ENCODE results near the gene MID1.

Gene MID1

GRCh38 chrX:10485326-10485725, 135.1 kb downstream of the MID1 start:
- DNase-seq (no peak), ATAC-seq (no peak)

DNA sequence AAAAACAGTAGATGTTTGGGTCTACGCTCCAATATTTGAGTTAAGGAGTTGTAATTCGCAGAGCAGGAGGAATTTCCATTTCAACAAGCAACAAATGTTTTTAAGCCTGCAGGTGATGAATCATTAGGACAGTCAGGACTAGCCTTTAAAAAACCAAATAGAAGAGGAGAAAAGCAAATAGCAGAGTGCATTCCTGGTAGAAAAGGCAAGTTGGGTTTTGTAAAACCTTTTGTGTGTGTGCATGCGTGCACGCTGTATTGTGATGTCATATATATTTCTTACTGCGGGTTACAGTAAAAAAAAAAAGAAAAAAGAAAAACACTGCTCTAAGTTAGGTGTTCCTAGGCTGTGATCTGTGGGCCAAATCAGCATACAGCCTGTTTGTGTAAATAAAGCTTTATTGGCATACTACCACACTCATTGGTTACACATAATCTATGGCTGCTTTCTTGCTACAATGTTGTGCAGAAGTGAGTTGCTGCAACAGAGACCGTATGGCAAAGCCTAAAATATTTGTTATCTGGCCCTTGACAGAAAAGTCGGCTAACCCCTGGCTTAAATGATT, 135.6 kb downstream of the MID1 start:
- DNase-seq, result no peak
- no peak for ATAC-seq

DNA sequence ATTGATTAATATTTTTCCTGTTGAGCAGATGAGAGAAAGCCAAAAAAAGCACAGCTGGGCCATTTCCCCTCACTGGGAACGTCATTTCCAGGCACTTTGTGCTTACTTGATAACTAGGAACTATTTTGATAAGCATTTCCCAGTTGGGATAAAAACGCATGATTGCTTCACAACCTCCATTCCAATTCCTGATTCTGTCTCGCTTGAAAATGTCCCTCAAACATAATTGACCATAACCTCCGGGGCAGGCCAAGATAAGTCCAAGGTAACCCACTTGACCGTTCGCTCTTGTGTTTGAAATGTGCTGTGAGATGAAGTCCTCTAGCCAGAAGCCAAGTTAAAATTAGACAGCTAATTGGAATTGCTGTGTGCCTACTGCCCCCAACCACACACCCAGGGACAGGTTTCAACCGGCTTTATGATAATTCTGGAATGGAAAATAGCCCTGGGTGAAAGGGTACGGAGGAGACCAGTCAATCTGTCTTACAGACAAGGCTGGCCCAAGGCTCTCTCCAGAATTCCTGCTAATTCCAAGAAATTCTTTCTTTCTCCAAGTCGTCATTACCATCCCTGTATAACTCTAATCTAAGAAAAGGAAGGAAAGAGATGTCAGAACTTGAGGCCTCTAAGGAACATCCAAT, 137.1 kb downstream of the MID1 start:
- no peak for DNase-seq
- ATAC-seq, result no peak

DNA sequence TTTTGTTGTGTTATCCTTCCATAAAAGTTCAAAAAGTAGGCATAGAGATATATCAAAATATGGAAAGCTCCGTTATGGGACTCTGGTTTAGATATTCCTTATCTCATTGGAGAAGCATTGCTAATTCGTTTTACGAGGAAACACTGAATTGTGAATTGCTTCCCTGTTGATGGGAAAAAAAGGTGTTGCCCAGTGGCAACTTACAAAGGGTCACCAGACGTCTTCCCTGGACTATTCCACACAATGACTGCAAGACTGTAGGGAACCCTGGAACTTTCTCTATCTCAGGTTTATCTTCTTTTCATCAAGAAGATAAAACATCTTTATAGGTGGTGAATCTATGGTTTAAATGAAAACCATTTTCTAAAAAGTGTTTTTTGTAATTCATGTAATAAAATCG, 137.7 kb downstream of the MID1 start:
- DNase-seq, result no peak

DNA sequence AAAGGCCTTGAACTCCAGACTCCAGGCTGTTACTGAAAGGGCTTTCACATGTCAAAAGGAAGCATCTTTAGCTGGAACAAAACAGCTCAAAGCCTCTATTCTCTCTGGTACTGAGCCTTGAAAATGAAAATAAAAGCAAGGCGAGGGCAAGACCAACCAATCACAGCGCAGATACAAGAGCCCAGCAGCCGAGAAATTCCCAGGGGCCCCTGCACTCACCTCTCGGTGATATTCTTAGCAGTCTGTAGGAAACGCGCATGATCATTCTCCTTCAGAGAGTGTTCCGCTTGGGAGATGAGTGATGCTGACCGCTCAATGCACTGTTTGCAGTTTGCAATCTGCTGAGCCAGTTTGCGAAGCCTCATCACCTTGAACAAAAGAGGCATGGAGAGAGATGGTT, 138.1 kb downstream of the MID1 start:
- no peak for DNase-seq
- ATAC-seq, result no peak

More for the DNA sequence above, 137.7 kb downstream of the MID1 start:
- no peak for ATAC-seq

- no peak for ATAC-seq
- no peak for DNase-seq
These were observed 139.5 kb downstream of the MID1 start for GRCh38 chrX:10480861-10481260.

DNA sequence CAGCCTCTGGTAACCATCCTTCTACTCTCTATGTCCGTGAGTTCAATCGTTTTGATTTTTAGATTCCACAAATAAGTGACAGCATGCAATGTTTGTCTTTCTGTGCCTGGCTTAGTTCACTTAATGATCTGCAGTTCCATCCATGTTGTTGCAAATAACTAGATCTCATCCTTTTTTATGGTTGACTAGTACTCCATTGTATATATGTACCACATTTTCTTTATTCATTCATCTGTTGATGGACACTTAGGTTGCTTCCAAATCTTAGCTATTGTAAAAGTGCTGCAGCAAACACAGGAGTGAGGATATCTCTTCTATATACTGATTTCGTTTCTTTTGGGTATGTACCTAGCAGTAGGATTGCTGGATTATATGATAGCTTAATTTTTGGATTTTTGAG, 140.9 kb downstream of the MID1 start:
- DNase-seq (no peak), ATAC-seq (no peak)

DNA sequence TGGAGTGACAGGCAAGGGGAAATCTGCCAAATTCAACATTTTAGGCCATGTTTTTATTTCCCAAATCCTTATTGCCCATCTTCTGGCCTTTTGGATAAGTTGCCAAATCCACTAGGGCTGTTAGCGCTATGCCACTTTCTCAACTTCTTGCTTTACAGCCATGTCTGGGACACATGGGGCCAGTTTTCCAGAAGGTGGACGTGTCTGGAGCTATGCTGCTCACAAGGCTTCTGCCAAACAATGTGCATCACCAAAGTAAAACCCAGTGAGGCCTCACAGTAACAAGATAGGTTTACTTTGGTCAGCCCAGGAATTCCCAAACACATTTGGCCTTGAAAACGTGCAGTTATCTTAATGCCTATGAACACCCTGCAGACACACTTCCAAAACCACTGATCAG, 142.9 kb downstream of the MID1 start:
- DNase-seq (no peak), ATAC-seq (no peak)

- DNase-seq, result no peak
- ATAC-seq, result no peak
These were observed 145.3 kb downstream of the MID1 start for GRCh38 chrX:10474913-10475568.

- no peak for DNase-seq
- no peak for ATAC-seq
These were observed 145.9 kb downstream of the MID1 start for GRCh38 chrX:10474510-10474909.

DNA sequence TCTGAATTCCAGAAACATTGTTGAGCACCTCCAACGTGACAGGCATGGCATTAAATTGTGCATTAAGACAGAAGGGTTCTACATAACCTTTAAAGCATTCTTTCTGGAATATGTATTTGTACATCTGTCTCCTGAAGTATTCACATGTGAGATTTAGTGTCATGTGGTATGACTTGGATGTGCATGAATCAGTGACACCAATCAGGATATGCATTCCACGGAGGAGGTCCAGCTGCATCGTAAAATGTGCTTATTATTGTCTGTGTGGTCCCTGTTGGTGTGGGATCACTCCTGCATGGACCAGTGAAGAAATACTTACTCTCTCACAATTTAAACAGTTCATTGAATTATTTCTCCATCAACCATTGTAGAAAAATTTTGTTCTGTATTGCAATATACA, 149.0 kb downstream of the MID1 start:
- no peak for ATAC-seq

DNA sequence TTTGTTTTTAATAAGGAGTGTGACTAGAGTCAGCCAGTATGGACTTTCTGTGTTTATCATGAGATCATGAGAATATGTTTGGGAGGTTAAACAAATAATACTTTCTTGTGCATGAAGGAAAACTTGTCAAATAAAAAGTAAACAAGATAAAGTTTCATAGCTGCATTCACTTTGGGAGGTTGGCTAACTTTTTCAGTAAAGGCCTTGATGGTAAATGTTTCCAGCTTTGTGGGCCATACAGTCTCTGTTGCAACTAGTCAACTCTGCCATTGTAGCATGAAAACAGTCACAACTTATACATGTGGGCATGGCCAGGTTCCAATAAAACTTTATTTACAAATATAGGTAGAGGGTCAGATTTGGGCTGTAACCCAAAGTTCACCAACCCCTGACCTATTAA, 150.4 kb downstream of the MID1 start:
- no peak for ATAC-seq
- DNase-seq, result no peak

More for the DNA sequence above, 149.0 kb downstream of the MID1 start:
- no peak for DNase-seq

GRCh38 chrX:10467793-10468192, 152.6 kb downstream of the MID1 start:
- DNase-seq, result no peak

DNA sequence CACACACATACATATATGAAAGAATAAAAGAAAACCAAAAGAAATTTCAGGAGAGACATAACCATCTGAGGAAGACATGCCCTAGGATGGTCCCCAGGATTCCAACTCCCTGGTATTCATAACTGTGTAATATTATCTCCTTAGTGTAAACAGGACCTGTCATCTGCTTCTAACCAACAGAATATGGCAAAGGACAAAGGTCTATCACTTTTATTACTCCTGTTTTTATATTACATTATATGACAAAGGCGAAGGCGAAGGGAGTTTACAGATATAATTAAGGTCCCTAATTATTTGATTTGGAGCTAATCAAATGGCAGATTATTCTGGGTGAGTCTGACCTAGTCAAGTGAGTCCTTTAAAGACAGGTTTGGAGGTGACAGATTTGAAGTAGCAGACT, 155.1 kb downstream of the MID1 start:
- DNase-seq (no peak), ATAC-seq (no peak)

More at GRCh38 chrX:10467793-10468192, 152.6 kb downstream of the MID1 start:
- ATAC-seq, result no peak

DNA sequence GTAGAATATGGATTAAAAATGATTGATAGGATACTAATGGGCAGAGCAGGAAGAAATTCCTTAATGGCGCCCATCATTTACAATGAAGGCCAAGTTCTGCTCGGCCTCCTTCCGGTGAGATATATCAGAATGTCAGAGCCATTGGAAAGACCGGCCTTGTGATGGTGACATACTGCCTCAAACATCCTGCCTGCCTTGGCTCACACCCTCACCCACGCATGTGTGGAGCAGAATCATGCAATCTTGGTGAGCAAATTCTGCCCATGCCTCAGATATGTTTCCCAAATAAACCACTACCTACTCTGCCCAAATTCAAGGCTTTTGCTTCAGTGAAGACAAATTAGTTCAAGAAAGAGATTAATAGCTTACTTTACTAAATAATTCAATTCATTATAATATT, 163.3 kb downstream of the MID1 start:
- no peak for DNase-seq
- no peak for ATAC-seq

DNA sequence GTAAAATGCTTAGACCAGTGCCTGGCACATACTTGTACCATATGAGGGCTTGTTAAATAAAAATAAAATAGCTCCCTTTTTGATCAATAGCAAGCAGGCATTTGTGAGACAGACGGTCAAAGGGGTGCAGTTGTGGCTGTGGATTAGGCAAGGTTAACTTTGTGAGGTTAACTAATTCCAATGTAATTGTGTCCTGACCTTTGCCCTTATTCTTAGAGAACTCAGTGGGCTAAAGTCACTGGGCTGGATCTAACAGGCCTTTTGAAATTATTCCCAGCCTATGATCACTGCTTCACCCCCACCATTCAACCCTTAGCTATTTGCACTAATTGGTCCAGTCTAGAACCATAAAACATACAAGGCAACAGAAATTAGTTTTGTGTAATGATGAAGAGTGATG, 166.4 kb downstream of the MID1 start:
- DNase-seq, result no peak
- ATAC-seq, result no peak

DNA sequence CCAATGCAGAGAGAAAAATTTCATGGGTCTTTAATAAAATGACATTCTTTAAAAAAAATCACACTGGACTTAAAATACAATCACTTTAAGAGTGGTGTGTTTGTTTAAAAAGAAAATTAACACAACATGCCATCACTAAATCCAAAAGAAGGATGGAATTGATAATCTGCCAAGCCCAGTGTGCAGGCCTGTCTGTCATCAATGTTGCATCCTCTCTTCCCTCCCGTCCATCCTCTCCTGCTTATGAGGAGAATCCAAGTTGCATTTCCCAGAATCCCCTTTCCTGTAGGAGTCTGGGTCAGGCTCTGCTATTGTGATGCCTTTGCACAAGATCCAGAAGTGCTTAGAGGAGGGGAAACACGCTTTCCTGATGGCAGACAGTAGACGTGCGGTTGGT, 169.4 kb downstream of the MID1 start:
- DNase-seq (no peak), ATAC-seq (no peak)

- DNase-seq (no peak), ATAC-seq (no peak)
These were observed 170.0 kb downstream of the MID1 start for GRCh38 chrX:10450229-10450958.

DNA sequence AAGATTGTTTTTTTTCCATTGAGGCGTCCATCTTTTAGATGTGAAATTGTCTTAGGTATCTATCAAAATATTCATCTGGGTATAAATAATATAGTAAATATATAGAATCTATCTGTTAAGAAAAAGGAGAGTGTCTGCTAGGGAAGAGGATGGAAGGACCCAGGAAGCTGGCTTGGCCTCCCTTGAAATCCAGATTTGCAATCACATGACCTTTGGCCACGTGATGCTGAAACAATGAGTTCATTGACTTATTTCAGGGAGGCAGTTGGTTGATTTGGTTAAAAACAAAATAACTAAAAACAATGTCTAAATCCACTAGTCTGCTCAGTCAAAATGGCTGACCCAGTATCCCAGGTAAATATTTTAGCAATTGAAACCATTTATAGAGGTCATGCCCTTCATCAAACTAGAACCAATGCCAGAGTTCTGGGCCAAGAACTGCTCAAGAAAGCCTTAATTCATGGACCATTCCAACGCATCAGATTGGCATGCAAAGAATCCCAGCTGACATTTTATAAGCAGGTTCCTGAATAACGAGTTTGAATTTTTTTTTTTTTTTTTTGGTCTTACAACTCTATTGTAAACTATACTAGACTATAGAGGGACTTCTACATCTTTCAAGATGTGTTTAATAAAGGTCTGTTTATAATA, 172.7 kb downstream of the MID1 start:
- DNase-seq (no peak), ATAC-seq (no peak)

GRCh38 chrX:10444204-10444603, 176.2 kb downstream of the MID1 start:
- ATAC-seq, result no peak
- DNase-seq, result no peak

GRCh38 chrX:10441464-10441863, 178.9 kb downstream of the MID1 start:
- ATAC-seq (no peak), DNase-seq (no peak)

DNA sequence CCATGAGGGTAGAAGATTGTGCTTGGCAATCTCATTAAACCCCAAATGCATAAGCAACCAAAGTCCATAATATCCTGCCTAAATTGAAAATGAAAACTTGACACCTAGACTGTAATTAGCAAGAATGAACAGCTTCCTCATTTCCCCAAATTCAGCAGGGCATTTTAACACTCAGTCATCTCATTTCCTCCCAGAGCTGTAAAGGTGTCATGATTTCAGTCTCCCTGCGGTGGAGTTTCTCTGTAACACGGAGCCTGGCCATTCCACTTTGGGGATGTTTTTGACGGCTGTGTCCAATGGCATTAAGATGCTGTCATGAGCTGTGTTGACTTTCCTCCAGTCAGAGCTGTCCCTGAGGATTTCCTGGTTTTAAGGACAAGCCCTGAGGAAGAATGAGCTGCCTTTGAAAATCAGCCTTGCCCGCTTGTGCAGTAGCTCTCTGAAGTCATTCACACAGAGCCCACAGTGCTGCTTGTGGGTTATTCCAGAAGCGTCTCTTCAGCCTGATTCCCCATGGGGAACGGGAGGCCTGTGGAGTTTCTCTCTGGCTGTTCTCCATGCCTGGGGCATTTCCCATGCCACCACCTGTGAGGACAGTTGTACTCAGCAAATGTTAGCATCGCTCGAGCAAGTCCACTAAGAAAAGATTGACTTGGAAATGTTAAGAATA, 187.0 kb downstream of the MID1 start:
- DNase-seq (no peak), ATAC-seq (no peak)

Data from stimulated activated naive CD8-positive, alpha-beta T cell treated with anti-CD3 and anti-CD28 coated beads, Interleukin-15, Interleukin-2, amounts not matched to agents 100 U/mL and 50 U/mL, for 24 hours (primary cell).